Calu3 (cell line): ENCODE data around the gene ADRA1B. TPM values are rescaled to one million over a fixed set of nuclear protein-coding genes. Genes with fewer than 3 reads are reported as not detected.

Experiments used
- BruUV-seq: library from RNA; stranded (reverse); fragments of 400-500 nt; replicated peaks from 2 replicates; lab custom pipeline; 2021; lab: Mats Ljungman, UMichigan
- CTCF ChIA-PET: fragments of 300-600 bp; sonication (Branson Sonifier 250); formaldehyde crosslinking; loops from one replicate; lab custom pipeline; 2022; ENCODE audit warnings: antibody characterized with exemption; lab: Charles Lee
- DNase-seq: peaks from one replicate; pipeline ENCODE4 v3.0.0; 2022
- H3K27ac Mint-ChIP-seq: one replicate; pipeline ENCODE4 v1.8.0; 2022; ENCODE audit warnings: mixed read lengths; ENCODE audit not compliant: unreplicated experiment
- H3K27me3 Mint-ChIP-seq: one replicate; pipeline ENCODE4 v1.8.0; 2022; ENCODE audit warnings: mixed read lengths; ENCODE audit not compliant: unreplicated experiment
- H3K36me3 Mint-ChIP-seq: one replicate; pipeline ENCODE4 v1.8.0; 2022; ENCODE audit warnings: mild to moderate bottlenecking, moderate library complexity, mixed read lengths; ENCODE audit not compliant: insufficient read depth, unreplicated experiment
- H3K4me1 Mint-ChIP-seq: one replicate; pipeline ENCODE4 v1.8.0; 2022; ENCODE audit warnings: mild to moderate bottlenecking, low read depth, mixed read lengths; ENCODE audit not compliant: unreplicated experiment
- H3K4me3 Mint-ChIP-seq: one replicate; pipeline ENCODE4 v1.8.0; 2022; ENCODE audit warnings: mild to moderate bottlenecking, low read depth, moderate library complexity, mixed read lengths; ENCODE audit not compliant: unreplicated experiment
- H3K9me3 Mint-ChIP-seq: one replicate; pipeline ENCODE4 v1.8.0; 2022; ENCODE audit warnings: low read depth, mixed read lengths; ENCODE audit not compliant: unreplicated experiment
- intact Hi-C: fragments of 100-400 bp; cut with micrococcal nuclease; formaldehyde crosslinking; loops from one replicate; pipeline ENCODE4 v1.10.0; 2022; ENCODE audit not compliant: unreplicated experiment
- total RNA-seq: library from RNA; stranded (reverse); gene quantifications from 2 replicates; pipeline ENCODE4 v1.2.3, GENCODE V29; 2022
- TF ChIP-seq, protein P1 (sequence below): fragments of 200-600 bp; IDR thresholded peaks from one replicate; pipeline ENCODE4 v1.8.0; 2022; ENCODE audit warnings: antibody characterized with exemption; ENCODE audit not compliant: unreplicated experiment

Gene ADRA1B
- total RNA-seq, 1 experiment from 2014 or later = 10.9 TPM

- TF ChIP-seq, protein P1, sequence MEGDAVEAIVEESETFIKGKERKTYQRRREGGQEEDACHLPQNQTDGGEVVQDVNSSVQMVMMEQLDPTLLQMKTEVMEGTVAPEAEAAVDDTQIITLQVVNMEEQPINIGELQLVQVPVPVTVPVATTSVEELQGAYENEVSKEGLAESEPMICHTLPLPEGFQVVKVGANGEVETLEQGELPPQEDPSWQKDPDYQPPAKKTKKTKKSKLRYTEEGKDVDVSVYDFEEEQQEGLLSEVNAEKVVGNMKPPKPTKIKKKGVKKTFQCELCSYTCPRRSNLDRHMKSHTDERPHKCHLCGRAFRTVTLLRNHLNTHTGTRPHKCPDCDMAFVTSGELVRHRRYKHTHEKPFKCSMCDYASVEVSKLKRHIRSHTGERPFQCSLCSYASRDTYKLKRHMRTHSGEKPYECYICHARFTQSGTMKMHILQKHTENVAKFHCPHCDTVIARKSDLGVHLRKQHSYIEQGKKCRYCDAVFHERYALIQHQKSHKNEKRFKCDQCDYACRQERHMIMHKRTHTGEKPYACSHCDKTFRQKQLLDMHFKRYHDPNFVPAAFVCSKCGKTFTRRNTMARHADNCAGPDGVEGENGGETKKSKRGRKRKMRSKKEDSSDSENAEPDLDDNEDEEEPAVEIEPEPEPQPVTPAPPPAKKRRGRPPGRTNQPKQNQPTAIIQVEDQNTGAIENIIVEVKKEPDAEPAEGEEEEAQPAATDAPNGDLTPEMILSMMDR = no peak
- no peak overlapping the region for H3K4me3 Mint-ChIP-seq
- peaks cover 11% of the 10 kb centered on the region for H3K4me1 Mint-ChIP-seq
- intact Hi-C loops = no loop called here
- BruUV-seq = no TSS peak
- H3K36me3 Mint-ChIP-seq = no peaks in the 10 kb centered on the region
- H3K9me3 Mint-ChIP-seq = no peaks in the 10 kb centered on the region
- no peak for DNase-seq
- no peaks in the 10 kb centered on the region for H3K27me3 Mint-ChIP-seq
- no peak overlapping the region for H3K27ac Mint-ChIP-seq
- CTCF ChIA-PET = interaction anchor here (0.7 kb wide), 2 partner anchors 14 to 19 kb away, joined by 4 read pairs; no protein-coding TSS in a partner anchor
Measured at GRCh38 chr5:159936686-159937329, 20.5 kb downstream of the ADRA1B start.

- no TSS peak for BruUV-seq
- CTCF ChIA-PET = interaction anchor here (0.7 kb wide), 1 partner anchor 20 kb away, joined by 4 read pairs; no protein-coding TSS in a partner anchor
Measured at GRCh38 chr5:159937580-159937979, 21.3 kb downstream of the ADRA1B start.

DNA sequence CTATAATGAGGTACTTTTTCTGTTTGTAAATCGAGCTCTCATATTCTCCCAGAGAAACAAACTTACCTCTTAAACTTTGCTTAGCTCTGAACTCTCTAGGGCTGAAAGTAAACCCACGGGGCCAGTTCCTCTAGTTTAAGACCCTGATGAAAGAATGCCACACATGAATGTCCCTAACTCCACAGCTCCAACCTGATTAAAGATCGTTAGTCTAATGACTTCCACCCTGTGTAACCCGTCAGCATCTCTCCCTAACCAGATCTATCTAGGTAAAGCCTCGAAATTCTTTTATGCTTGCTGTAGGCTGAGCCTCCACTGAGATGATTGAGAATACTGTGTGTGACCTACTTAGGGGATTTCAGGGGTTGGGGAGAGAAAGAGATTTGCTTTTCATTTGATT, 27.0 kb downstream of the ADRA1B start:
- Mint-ChIP-seq H3K9me3 (no peaks in the 10 kb centered on the region), H3K36me3 (no peaks in the 10 kb centered on the region), H3K4me1 (peaks cover 17% of the 10 kb centered on the region), H3K27ac (no peak overlapping the region), H3K27me3 (no peaks in the 10 kb centered on the region), H3K4me3 (no peak overlapping the region)
- CTCF ChIA-PET = interaction anchor here (0.7 kb wide), 1 partner anchor 27 kb away, joined by 4 read pairs; the partner anchor contains the start of gene ADRA1B
- no TSS peak for BruUV-seq
- TF ChIP-seq, protein P1 = no peak
- no peak for DNase-seq
- intact Hi-C loops = no loop called here

More at GRCh38 chr5:159937580-159937979, 21.3 kb downstream of the ADRA1B start:
- Mint-ChIP-seq H3K4me1 (peaks cover 11% of the 10 kb centered on the region), H3K27me3 (no peaks in the 10 kb centered on the region), H3K27ac (no peak overlapping the region), H3K9me3 (no peaks in the 10 kb centered on the region), H3K4me3 (no peak overlapping the region), H3K36me3 (no peaks in the 10 kb centered on the region)
- intact Hi-C loops = no loop called here
- DNase-seq = no peak
- TF ChIP-seq, protein P1 = no peak

GRCh38 chr5:159944056-159944600, 27.8 kb downstream of the ADRA1B start:
- TF ChIP-seq, protein P1 = no peak
- DNase-seq = no peak
- Mint-ChIP-seq H3K4me3 (no peak overlapping the region), H3K36me3 (no peaks in the 10 kb centered on the region), H3K4me1 (peaks cover 17% of the 10 kb centered on the region), H3K27me3 (no peaks in the 10 kb centered on the region), H3K9me3 (no peaks in the 10 kb centered on the region), H3K27ac (no peak overlapping the region)
- no TSS peak for BruUV-seq
- intact Hi-C loops = no loop called here
- CTCF ChIA-PET = interaction anchor here (0.6 kb wide), 1 partner anchor 503 kb away, joined by 4 read pairs; no protein-coding TSS in a partner anchor
